GM12892 (cell line): Measurements from ENCODE around the gene BST2.

Experiments
- DNase-seq: peaks from one replicate; pipeline ENCODE4 v3.0.0; 2011; ENCODE audit not compliant: insufficient read length
- FAIRE-seq: peaks from 2 replicates; lab custom pipeline; 2011; peaks lifted over from hg19 to GRCh38; lab: Jason Lieb, UNC
- POLR2A ChIP-seq: IDR thresholded peaks from 2 replicates; pipeline ENCODE4 v1.6.1; 2011; ENCODE audit warnings: low read depth, low read length, control low read depth
- POLR2AphosphoS5 ChIP-seq: IDR thresholded peaks from 2 replicates; pipeline ENCODE4 v1.6.1; 2011; ENCODE audit warnings: low read depth, low read length, control low read depth
- TAF1 ChIP-seq: IDR thresholded peaks from 2 replicates; pipeline ENCODE4 v1.6.1; 2011; ENCODE audit warnings: low read depth, mild to moderate bottlenecking, control low read depth, low read length, borderline replicate concordance

Gene BST2

DNA sequence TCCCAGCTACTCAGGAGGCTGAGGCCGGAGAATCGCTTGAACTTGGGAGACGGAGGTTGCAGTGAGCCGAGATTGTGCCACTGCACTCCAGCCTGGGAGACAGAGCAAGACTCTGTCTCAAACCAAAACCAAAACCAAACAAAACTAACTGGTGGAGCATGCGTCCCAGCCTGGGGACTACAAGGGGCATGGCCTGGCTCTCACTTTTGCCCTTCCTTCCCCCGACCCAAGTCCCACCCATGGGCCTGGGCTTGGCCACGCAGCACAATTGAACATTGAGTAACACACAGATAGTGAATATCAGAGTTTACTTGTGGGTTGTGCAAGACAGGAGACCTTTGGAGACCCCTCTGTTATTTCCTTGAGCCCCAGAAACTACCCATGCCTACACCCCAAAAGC, 29.8 kb upstream of the BST2 start:
- no peak for FAIRE-seq
- no peak for DNase-seq
- no peak for TF ChIP-seq POLR2A
- no peak for TF ChIP-seq TAF1
- no peak for TF ChIP-seq POLR2AphosphoS5

DNA sequence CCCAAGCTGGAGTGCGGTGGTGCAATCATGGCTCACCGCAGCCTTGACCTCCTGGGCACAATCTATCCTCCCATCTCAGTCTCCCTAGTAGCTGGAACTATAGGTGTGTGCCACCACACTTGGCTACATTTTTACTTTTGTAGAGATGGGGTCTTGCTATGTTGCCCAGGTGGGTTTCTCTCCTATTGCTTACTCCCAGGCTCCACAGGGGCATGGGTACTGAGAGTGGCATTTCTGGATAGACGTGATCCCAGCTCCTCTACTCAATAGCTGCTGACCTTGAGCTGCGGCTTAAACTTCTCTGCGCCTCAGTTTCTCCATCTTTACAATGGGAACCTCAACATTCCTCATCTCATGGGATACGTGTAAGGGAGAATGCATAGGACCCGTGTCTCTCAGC, 26.0 kb upstream of the BST2 start:
- FAIRE-seq, result no peak
- DNase-seq, result no peak
- TF ChIP-seq POLR2A (no peak), POLR2AphosphoS5 (no peak), TAF1 (no peak)

DNA sequence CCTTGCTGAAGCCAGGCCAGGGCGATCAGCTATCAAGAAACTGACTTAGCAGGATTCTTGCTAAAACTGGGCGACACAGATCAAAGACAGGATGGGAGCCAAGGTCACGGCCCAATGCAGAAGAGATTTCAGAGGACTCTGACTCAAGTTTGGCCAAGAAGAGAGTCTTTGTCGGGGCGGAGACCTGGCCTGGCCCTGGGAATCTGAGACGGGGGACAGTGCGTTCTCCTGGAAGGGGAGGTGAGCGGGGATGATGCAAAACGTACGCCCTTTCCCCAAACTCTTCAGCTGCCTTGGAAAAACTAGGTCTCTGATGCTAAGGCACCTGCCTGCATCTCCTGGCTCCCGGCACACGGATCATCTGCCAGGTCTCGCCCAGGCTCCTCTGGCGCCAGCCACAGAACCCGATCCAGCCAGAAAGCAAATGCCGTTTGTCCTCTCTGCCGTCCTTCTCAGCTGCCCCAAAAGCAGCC, 24.2 kb upstream of the BST2 start:
- FAIRE-seq (no peak), DNase-seq (no peak)
- TF ChIP-seq TAF1 (no peak), POLR2A (no peak), POLR2AphosphoS5 (no peak)

DNA sequence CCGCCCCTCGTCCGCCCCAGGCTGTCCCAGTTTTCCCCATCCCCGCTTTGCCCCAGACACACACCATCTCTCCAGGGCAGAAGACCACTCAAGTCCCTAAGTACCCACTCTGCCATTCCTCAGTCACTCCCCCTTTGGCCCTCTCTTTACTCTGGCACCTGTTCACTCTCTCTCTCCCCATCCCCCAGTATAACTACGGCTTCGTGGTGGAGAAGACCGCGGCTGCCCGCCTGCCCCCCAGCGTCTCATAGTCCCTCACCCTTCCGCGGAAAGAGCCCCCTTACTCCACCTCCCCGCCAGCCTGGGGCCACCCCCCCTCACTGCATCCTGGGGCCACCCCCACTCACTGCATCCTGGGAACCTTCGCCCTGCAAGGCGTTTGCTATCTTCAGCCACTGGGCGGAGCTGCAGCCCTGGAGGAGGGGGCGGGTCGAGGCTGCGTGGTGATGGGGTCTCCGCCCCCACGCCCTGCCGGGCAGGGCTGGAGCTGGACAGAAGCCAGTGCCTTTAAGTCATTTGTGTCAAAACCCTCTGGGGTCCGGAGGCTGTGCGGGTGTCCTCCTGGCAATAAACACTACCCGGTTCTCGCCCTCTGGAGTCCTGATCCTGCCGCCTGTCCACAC, 19.4 kb upstream of the BST2 start:
- DNase-seq (no peak), FAIRE-seq (no peak)
- TF ChIP-seq POLR2A, result no peak
- no peak for TF ChIP-seq POLR2AphosphoS5
- no peak for TF ChIP-seq TAF1

DNA sequence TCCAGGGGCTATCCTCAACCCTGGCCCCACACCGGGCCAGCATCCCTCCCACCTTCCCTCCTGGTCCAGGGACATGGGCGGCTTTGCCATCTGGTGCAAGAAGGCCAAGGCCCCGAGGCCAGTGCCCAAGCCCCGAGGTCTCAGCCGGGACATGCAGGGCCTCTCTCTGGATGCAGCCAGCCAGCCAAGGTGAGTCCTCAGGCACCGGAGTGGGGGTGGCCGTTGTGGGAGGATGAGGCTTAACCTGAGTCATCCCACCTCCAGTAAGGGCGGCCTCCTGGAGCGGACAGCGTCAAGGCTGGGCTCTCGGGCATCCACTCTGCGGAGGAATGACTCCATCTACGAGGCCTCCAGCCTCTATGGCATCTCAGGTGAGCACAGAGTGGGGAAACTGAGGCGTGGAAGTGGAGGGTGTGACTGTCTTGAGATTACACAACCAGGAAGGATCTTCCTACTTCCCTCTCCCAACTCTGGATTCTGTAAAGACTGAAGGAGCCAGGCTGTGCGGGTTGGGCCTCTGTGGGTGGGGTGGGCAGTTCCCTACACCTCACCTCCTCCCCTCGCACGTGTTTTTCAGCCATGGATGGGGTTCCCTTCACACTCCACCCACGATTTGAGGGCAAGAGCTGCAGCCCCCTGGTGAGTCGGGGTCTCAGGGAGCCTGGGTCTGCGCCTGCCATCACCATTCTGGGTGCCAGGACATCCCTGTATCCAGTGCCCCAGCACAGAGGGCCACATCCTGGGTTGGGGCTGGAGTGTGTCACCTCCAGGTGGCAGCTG, 18.2 kb upstream of the BST2 start:
- TF ChIP-seq POLR2AphosphoS5 (no peak), POLR2A (no peak), TAF1 (no peak)
- FAIRE-seq (no peak), DNase-seq (no peak)

DNA sequence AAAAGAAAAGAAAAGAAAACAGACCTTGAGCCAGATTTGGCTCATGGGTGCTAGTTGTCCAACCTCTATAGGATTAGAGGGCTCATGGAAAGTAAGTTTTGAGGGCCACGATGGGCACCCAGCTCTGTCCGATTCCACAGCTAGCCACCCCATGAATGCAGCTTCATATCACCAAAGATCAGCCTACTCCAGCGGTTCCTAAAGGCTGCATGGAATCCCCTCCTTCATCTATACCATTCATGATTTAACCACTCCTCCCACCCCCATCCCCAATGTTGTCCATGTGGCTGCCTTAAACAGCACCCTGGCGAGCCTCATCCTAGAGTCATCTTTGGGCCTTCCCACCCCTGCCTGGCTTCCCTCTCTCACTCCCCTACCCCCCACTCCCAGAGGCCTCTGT, 16.5 kb upstream of the BST2 start:
- FAIRE-seq, result no peak
- TF ChIP-seq TAF1 (no peak), POLR2A (no peak), POLR2AphosphoS5 (no peak)

DNA sequence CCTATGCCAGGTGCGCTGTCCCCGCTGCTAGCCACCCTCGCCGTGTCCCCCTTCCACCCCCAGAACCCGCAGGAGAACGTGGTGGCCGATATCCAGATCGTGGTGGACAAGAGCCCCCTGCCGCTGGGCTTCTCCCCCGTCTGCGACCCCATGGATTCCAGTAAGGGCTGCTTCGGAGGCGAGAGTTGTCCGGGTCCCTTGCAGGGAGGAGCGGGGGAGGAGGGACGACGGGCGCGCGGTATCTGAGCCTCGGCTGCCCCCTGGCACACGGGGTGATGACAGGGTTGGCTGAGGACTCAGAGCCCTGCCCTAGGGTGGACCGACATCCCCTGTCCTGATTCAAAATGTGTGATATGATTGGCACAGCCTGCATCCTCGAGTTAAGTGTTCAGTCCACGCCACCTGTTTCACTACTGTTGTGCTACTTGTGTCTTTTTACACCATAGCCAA, 15.1 kb upstream of the BST2 start:
- FAIRE-seq (peak; percentile 67), DNase-seq (peak; percentile 42)
- TF ChIP-seq POLR2AphosphoS5 (no peak), TAF1 (no peak), POLR2A (no peak)

More for the DNA sequence above, 16.5 kb upstream of the BST2 start:
- no peak for DNase-seq

DNA sequence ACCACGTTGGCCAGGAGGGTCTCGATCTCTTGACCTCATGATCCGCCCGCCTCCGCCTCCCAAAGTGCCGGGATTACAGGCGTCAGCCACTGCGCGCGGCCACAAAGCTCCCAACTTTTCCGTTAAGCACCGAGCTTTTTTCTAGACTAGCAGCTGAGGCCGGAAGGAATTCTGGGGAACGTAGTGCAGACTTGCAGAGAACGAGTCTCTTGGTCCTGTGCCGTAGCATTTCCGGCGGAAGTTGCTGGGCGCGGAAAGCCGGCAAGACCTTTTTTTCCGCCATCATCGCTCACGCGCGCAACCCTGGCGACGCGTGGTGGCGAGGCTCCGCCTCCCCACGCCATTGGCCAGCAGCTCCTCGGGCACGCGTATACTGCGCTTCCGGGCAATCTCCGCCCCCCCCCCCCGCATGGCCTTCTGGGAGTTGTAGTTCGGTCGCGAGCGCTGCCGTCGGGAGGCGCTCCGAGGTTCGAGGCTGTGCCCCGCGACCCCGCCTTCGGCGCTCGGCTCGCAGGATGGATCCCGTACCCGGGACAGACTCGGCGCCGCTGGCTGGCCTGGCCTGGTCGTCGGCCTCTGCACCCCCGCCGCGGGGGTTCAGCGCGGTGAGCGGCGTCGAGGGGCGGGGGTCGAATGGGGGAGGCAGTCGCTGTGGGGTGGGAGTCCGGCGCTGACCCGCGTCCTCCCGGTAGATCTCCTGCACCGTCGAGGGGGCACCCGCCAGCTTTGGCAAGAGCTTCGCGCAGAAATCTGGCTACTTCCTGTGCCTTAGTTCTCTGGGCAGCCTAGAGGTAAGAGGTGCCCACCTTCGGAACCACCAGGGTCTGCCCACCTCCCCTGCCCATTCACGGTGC, 14.4 kb upstream of the BST2 start, which contains the start of gene MVB12A:
Gene MVB12A, plus strand, starts transcription at position 427 of the 854 bp plus-strand sequence. Its CDS starts 89 bp downstream, at position 516.
- peak; percentile 100 for FAIRE-seq
- TF ChIP-seq TAF1 (no peak), POLR2AphosphoS5 (peak; percentile 50; the same call in 1 of the 2 replicates), POLR2A (peak; percentile 59; the same call in 1 of the 2 replicates)
- DNase-seq, result peak; percentile 98

DNA sequence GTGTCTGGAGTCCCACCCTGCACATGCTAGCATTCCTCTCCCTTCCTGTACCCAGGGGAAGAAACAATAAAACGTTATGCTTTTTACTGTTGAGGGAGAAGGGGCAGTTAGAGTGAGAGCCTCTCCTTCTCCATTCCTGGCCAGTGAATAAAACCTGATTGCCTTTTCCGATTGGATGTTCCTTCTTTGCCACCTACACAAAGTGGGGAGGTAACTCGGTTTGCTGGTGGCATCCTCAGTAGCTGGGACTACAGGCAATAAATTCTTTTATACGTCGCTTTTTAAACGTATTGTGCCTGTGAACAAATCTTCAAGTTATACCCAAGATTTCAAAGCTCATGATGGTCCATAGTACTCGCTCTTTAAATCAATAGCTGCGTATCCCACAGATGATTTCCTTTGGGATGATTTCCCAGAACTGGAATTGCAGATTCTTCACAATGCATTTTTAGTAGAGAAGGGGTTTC, 13.8 kb upstream of the BST2 start:
- FAIRE-seq, result no peak

DNA sequence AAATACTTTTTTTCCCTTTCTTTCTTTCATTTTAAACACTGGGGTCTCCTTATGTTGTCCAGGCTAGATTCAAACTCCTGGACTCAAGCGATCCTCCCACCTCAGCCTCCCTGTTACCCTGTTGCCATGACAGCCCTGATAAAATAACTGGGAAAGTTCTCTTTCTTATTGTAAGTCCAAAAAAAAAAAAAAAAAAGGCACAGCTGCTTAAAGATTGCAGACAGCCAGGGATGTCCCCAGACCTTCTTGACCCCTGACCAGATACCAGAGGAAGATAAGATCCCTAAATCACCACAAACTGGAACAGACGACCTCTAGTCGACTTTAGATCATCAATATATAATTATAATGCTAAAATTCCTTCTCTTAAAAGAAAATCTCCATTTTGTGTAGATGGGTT, 13.3 kb upstream of the BST2 start:
- DNase-seq, result no peak
- no peak for TF ChIP-seq POLR2AphosphoS5
- no peak for TF ChIP-seq TAF1
- no peak for TF ChIP-seq POLR2A
- no peak for FAIRE-seq

More for the DNA sequence above, 13.8 kb upstream of the BST2 start:
- TF ChIP-seq TAF1 (no peak), POLR2A (peak; percentile 0; the same call in 1 of the 2 replicates), POLR2AphosphoS5 (no peak)
- no peak for DNase-seq
